Ramos (cell line): Measurements from ENCODE around the gene THBD.

Source experiments
- in situ Hi-C: fragments of 300-500 bp; cut with MboI; formaldehyde crosslinking; loops from one replicate; pipeline ENCODE4 v1.14.3; 2022; ENCODE audit warnings: low sequenced_read_pairs; ENCODE audit not compliant: unreplicated experiment

Gene THBD

GRCh38 chr20:23049201-23050075 is at the start of gene THBD:
Gene THBD (minus strand): TSS chr20:23049672. CDS start chr20:23049504, 168 bp downstream.
- in situ Hi-C loops, result no loop called here

GRCh38 chr20:23097636-23098580 is 48.4 kb upstream of the THBD start:
- in situ Hi-C loops, result no loop called here

- in situ Hi-C loops, result no loop called here
These were observed 47.6 kb upstream of the THBD start for GRCh38 chr20:23096986-23097520.

- in situ Hi-C loops, result no loop called here
These were observed 46.6 kb upstream of the THBD start for GRCh38 chr20:23096097-23096496.

GRCh38 chr20:23095499-23095898 is 46.0 kb upstream of the THBD start:
- in situ Hi-C loops, result no loop called here

- in situ Hi-C loops, result no loop called here
These were observed 45.5 kb upstream of the THBD start for GRCh38 chr20:23094927-23095326.

GRCh38 chr20:23094213-23094896 is 44.9 kb upstream of the THBD start:
- in situ Hi-C loops, result no loop called here

- in situ Hi-C loops, result no loop called here
These were observed 44.1 kb upstream of the THBD start for GRCh38 chr20:23093613-23094012.

GRCh38 chr20:23092861-23093495 is 43.5 kb upstream of the THBD start:
- in situ Hi-C loops, result no loop called here

GRCh38 chr20:23092384-23092756 is 42.9 kb upstream of the THBD start:
- in situ Hi-C loops, result no loop called here

- in situ Hi-C loops, result no loop called here
These were observed 42.4 kb upstream of the THBD start for GRCh38 chr20:23091721-23092383.

GRCh38 chr20:23090878-23091277 is 41.4 kb upstream of the THBD start:
- in situ Hi-C loops, result no loop called here

- in situ Hi-C loops, result no loop called here
These were observed 40.7 kb upstream of the THBD start for GRCh38 chr20:23090147-23090546.

GRCh38 chr20:23088866-23089265 is 39.4 kb upstream of the THBD start:
- in situ Hi-C loops, result no loop called here

- in situ Hi-C loops, result no loop called here
These were observed 38.2 kb upstream of the THBD start for GRCh38 chr20:23087587-23088251.

GRCh38 chr20:23086931-23087411 is 37.5 kb upstream of the THBD start:
- in situ Hi-C loops, result no loop called here

- in situ Hi-C loops, result no loop called here
These were observed 36.6 kb upstream of the THBD start, which contains the start of gene CD93 for GRCh38 chr20:23086056-23086566. Gene CD93 (minus strand): TSS chr20:23086324. CDS start chr20:23086192, 132 bp downstream.

GRCh38 chr20:23085436-23086055 is 36.1 kb upstream of the THBD start:
- in situ Hi-C loops, result no loop called here
